ENCODE measurements around the gene RARB. TPM values are rescaled to one million over a fixed set of nuclear protein-coding genes. Genes with fewer than 3 reads are reported as not detected.

RARB gene
- total RNA-seq, 3 donors from 2014 or later = 1.2 to 8.7 (median 1.9) TPM

DNA sequence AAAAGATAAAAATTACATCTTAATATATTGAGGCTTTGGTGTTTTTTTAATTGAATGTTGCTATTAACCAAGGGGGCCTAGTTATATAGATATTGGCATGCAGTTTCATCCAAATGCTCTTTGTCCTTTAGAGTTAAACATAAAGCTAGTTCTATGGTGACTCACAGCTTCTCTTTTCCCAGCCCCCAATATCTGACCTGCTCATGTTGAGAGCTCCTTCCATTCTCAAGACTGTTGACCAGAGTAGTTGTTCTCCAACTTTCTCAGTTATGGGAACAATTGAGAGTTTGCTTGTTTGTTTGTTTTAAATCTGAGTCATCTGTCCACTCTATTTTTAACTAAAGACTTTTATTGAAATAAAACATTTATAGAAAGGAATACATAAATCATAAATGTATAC is 15.8 kb upstream of the RARB start:
- no peak for ATAC-seq
- Histone ChIP-seq H3K4me3 (no peak overlapping the region), H3K9me3 (no peaks in the 10 kb centered on the region), H3K4me1 (ENCODE audit: low read depth) (no peaks in the 10 kb centered on the region), H3K36me3 (ENCODE audit: low read depth) (no peaks in the 10 kb centered on the region)
- DNase-seq = no peak
- TF ChIP-seq, protein P1, sequence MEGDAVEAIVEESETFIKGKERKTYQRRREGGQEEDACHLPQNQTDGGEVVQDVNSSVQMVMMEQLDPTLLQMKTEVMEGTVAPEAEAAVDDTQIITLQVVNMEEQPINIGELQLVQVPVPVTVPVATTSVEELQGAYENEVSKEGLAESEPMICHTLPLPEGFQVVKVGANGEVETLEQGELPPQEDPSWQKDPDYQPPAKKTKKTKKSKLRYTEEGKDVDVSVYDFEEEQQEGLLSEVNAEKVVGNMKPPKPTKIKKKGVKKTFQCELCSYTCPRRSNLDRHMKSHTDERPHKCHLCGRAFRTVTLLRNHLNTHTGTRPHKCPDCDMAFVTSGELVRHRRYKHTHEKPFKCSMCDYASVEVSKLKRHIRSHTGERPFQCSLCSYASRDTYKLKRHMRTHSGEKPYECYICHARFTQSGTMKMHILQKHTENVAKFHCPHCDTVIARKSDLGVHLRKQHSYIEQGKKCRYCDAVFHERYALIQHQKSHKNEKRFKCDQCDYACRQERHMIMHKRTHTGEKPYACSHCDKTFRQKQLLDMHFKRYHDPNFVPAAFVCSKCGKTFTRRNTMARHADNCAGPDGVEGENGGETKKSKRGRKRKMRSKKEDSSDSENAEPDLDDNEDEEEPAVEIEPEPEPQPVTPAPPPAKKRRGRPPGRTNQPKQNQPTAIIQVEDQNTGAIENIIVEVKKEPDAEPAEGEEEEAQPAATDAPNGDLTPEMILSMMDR (IDR thresholded peaks at IDR 0.05) = no peak
- intact Hi-C loops (cut with DNase I, micrococcal nuclease) = no loop called here

DNA sequence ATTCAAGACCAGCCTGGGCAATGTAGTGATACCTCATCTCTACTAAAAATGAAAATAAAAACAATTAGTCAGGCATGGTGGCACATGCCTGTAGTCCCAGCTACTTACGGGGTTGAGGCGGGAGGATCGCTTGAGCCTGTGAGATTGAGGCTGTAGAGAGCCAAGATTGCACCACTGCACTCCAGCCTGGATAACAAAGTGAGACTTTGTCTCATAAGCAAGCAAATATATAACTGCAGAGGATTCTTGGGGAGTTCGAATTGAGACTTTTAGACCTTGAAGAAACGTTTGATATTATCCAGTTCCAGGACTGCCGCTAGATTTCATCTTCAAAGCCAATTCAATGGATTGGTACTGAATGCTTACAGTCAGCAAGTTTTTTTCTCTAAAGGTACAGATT is 11.9 kb upstream of the RARB start:
- Histone ChIP-seq H3K9me3 (no peaks in the 10 kb centered on the region), H3K36me3 (ENCODE audit: low read depth) (no peaks in the 10 kb centered on the region), H3K4me1 (ENCODE audit: low read depth) (no peaks in the 10 kb centered on the region), H3K4me3 (no peak overlapping the region)
- no peak for DNase-seq
- no peak for ATAC-seq
- intact Hi-C loops (cut with DNase I, micrococcal nuclease) = no loop called here
- TF ChIP-seq, protein P1 (IDR thresholded peaks at IDR 0.05) = no peak

DNA sequence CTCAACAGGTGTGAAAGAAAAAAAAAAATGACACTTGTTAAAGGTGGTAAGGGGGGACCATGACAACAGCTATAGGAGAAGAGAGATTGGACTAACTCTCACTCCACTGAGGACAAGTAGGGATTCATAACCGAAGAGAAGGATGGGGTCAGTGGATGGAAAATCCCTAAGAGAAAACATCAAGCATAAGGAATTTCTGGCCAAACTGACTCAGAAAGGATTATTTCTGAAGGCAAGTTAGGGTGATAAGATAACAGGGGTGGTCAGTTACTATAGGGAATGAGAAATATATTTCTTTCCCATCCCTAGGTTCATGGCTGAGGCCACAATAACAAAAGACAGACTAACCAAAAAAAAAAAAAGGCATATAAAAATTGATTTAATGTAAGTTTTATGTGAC is 9.5 kb upstream of the RARB start:
- H3K4me1 ChIP-seq (ENCODE audit: low read depth) = no peaks in the 10 kb centered on the region
- H3K36me3 ChIP-seq (ENCODE audit: low read depth) = no peaks in the 10 kb centered on the region
- H3K4me3 ChIP-seq = no peak overlapping the region
- ATAC-seq (no peak), DNase-seq (no peak)
- intact Hi-C loops (cut with DNase I, micrococcal nuclease) = no loop called here
- no peaks in the 10 kb centered on the region for H3K9me3 ChIP-seq
- TF ChIP-seq, protein P1 (IDR thresholded peaks at IDR 0.05) = no peak

DNA sequence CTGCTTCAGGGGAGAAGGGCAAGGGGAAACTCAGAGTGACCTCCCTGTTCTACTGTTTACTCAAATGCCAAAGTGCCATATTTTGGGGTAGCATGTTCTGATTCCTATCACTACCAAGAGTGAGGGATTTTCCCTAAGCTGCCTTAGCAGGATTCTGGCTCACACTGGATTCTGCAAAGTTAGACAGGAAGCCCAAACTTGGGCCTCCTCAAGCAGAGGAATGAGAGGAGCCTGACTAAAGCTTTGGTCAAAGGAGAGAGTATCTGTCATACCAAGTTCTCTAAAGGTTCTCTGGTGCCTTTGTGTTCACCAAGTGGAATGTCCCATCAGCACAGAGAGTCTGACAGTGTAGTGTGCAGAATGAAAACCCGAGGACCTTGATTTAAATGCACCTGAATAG is 8.8 kb upstream of the RARB start:
- ATAC-seq = no peak
- intact Hi-C loops (cut with DNase I, micrococcal nuclease) = no loop called here
- TF ChIP-seq, protein P1 (IDR thresholded peaks at IDR 0.05) = no peak

DNA sequence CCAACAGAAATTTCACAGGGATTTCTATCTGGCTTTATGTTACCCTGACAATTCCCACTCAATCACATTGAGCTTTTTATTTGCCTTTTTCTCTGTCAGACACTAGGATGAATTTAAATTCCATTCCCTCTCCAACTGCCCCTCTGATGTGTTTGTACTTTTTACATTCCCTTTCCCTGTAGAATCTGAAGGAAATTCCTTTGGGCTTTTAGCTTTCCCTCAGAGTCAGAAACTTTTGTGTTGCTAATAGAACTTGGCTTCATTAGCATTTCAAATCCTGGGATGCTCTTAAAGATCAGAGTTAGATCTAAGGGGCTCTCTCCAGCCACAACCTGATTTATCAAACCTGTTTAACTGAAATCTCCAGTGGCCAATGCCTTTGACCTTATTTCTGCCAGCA is 7.9 kb upstream of the RARB start:
- no peaks in the 10 kb centered on the region for H3K36me3 ChIP-seq (ENCODE audit: low read depth)

More for the DNA sequence above, 8.8 kb upstream of the RARB start:
- no peak for DNase-seq
- Histone ChIP-seq H3K9me3 (no peaks in the 10 kb centered on the region), H3K4me3 (no peak overlapping the region), H3K36me3 (ENCODE audit: low read depth) (no peaks in the 10 kb centered on the region), H3K4me1 (ENCODE audit: low read depth) (no peaks in the 10 kb centered on the region)

More for the DNA sequence above, 7.9 kb upstream of the RARB start:
- no peak for ATAC-seq
- TF ChIP-seq, protein P1 (IDR thresholded peaks at IDR 0.05) = no peak
- intact Hi-C loops (cut with DNase I, micrococcal nuclease) = no loop called here
- Histone ChIP-seq H3K4me3 (no peak overlapping the region), H3K4me1 (ENCODE audit: low read depth) (no peaks in the 10 kb centered on the region), H3K9me3 (no peaks in the 10 kb centered on the region)
- DNase-seq = no peak
